Measurements from ENCODE around the gene ENTPD6. TPM values are rescaled to one million over a fixed set of nuclear protein-coding genes. Genes with fewer than 3 reads are reported as not detected.

Gene ENTPD6
- total and polyA plus RNA-seq, 2 experiments from 2014 or later: 32.9 to 50.4 TPM

GRCh38 chr20:25199473-25200260 lies 4.2 kb downstream of the ENTPD6 start:
- no peaks in the 10 kb centered on the region for H3K9me2 ChIP-seq (ENCODE audit: insufficient read depth)
- H4K20me1 ChIP-seq (ENCODE audit: insufficient read depth): no peaks in the 10 kb centered on the region
- no peak for DNase-seq
- TF ChIP-seq EZH2phosphoT487 (IDR thresholded peaks at IDR 0.05; ENCODE audit: insufficient read depth, low read depth) (no peak), EZH2 (IDR thresholded peaks at IDR 0.05; ENCODE audit: insufficient read depth, poor library complexity, severe bottlenecking) (no peak)
- H3F3A ChIP-seq (ENCODE audit: insufficient read depth): 0 out of 2 replicates have a peak, but pooled peaks cover 6% of the 10 kb centered on the region
- H3K36me3 ChIP-seq (ENCODE audit: low read depth): no peaks in the 10 kb centered on the region
- in situ Hi-C loops (cut with MboI): no loop called here
- H3K27ac ChIP-seq: 0 out of 2 replicates have a peak overlapping the region, but pooled peaks have one; percentile 1
- H3K79me2 ChIP-seq (ENCODE audit: insufficient read depth): peaks cover 90% of the 10 kb centered on the region
- H2AFZ ChIP-seq: no peak overlapping the region
- 61 to 62% methylated on average over 5 of the region's 5 CpGs for WGBS, 2 experiments (ENCODE audit: low coverage in 1 of 2, low lambda C conversion rate in 2 of 2, missing lambda C conversion rate in 2 of 2)
- H3K4me1 ChIP-seq (ENCODE audit: insufficient read depth): peaks cover 19% of the 10 kb centered on the region
- peak overlapping the region; percentile 23; the same call in 1 of the 2 replicates for H3K9ac ChIP-seq
- no peaks in the 10 kb centered on the region for H3K27me3 ChIP-seq (replicated peaks; ENCODE audit: insufficient read depth)
- no peaks in the 10 kb centered on the region for H3K9me3 ChIP-seq (ENCODE audit: low read depth)
- H3K4me2 ChIP-seq (ENCODE audit: unreplicated experiment): no peak overlapping the region
- H3K4me3 ChIP-seq: no peak overlapping the region

GRCh38 chr20:25203089-25203488 lies 7.6 kb downstream of the ENTPD6 start:
- peaks cover 95% of the 10 kb centered on the region for H3K79me2 ChIP-seq (ENCODE audit: insufficient read depth)
- WGBS, 2 experiments (ENCODE audit: low coverage in 1 of 2, low lambda C conversion rate in 2 of 2, missing lambda C conversion rate in 2 of 2): 100% methylated on average over 2 of the region's 2 CpGs
- H3K9me3 ChIP-seq (ENCODE audit: low read depth): no peaks in the 10 kb centered on the region
- no peak overlapping the region for H3K4me3 ChIP-seq
- in situ Hi-C loops (cut with MboI): no loop called here
- no peak for DNase-seq
- no peak for TF ChIP-seq EZH2 (IDR thresholded peaks at IDR 0.05; ENCODE audit: insufficient read depth, poor library complexity, severe bottlenecking)
- no peak for TF ChIP-seq EZH2phosphoT487 (IDR thresholded peaks at IDR 0.05; ENCODE audit: insufficient read depth, low read depth)
- H3F3A ChIP-seq (ENCODE audit: insufficient read depth): 0 out of 2 replicates have a peak, but pooled peaks cover 6% of the 10 kb centered on the region
- no peaks in the 10 kb centered on the region for H3K36me3 ChIP-seq (ENCODE audit: low read depth)
- H3K4me2 ChIP-seq (ENCODE audit: unreplicated experiment): no peak overlapping the region
- H3K4me1 ChIP-seq (ENCODE audit: insufficient read depth): peaks cover 19% of the 10 kb centered on the region
- H2AFZ ChIP-seq: no peak overlapping the region
- H4K20me1 ChIP-seq (ENCODE audit: insufficient read depth): no peaks in the 10 kb centered on the region
- no peaks in the 10 kb centered on the region for H3K9me2 ChIP-seq (ENCODE audit: insufficient read depth)
- no peaks in the 10 kb centered on the region for H3K27me3 ChIP-seq (replicated peaks; ENCODE audit: insufficient read depth)
- H3K27ac ChIP-seq: no peak overlapping the region
- no peak overlapping the region for H3K9ac ChIP-seq

GRCh38 chr20:25203871-25204320 lies 8.4 kb downstream of the ENTPD6 start:
- WGBS, 2 experiments (ENCODE audit: low coverage in 1 of 2, low lambda C conversion rate in 2 of 2, missing lambda C conversion rate in 2 of 2): 93 to 100% methylated on average over 1 of the region's 1 CpG

GRCh38 chr20:25204550-25205276 lies 9.2 kb downstream of the ENTPD6 start:
- H3K36me3 ChIP-seq (ENCODE audit: low read depth): 0 out of 2 replicates have a peak, but pooled peaks cover under 1% of the 10 kb centered on the region
- 93 to 94% methylated on average over 9 of the region's 9 CpGs for WGBS, 2 experiments (ENCODE audit: low coverage in 1 of 2, low lambda C conversion rate in 2 of 2, missing lambda C conversion rate in 2 of 2)
- no peaks in the 10 kb centered on the region for H3K9me2 ChIP-seq (ENCODE audit: insufficient read depth)
- H2AFZ ChIP-seq: no peak overlapping the region
- no peaks in the 10 kb centered on the region for H3K9me3 ChIP-seq (ENCODE audit: low read depth)
- no peak for TF ChIP-seq EZH2phosphoT487 (IDR thresholded peaks at IDR 0.05; ENCODE audit: insufficient read depth, low read depth)
- no peak overlapping the region for H3K27ac ChIP-seq
- no peak overlapping the region for H3K4me2 ChIP-seq (ENCODE audit: unreplicated experiment)
- no peaks in the 10 kb centered on the region for H3F3A ChIP-seq (ENCODE audit: insufficient read depth)
- H4K20me1 ChIP-seq (ENCODE audit: insufficient read depth): no peaks in the 10 kb centered on the region
- peaks cover 8% of the 10 kb centered on the region; the same call in 1 of the 2 replicates for H3K4me1 ChIP-seq (ENCODE audit: insufficient read depth)
- DNase-seq: no peak
- no peak overlapping the region for H3K4me3 ChIP-seq
- in situ Hi-C loops (cut with MboI): no loop called here
- peaks cover 92% of the 10 kb centered on the region for H3K79me2 ChIP-seq (ENCODE audit: insufficient read depth)
- no peak overlapping the region for H3K9ac ChIP-seq
- H3K27me3 ChIP-seq (replicated peaks; ENCODE audit: insufficient read depth): no peaks in the 10 kb centered on the region

More at GRCh38 chr20:25203871-25204320, 8.4 kb downstream of the ENTPD6 start:
- Histone ChIP-seq H3K27me3 (replicated peaks; ENCODE audit: insufficient read depth) (no peaks in the 10 kb centered on the region), H3K9ac (no peak overlapping the region), H3K36me3 (ENCODE audit: low read depth) (no peaks in the 10 kb centered on the region), H3K4me3 (no peak overlapping the region), H3K9me2 (ENCODE audit: insufficient read depth) (no peaks in the 10 kb centered on the region), H3K27ac (no peak overlapping the region), H3K79me2 (ENCODE audit: insufficient read depth) (peaks cover 94% of the 10 kb centered on the region), H3K4me1 (ENCODE audit: insufficient read depth) (peaks cover 16% of the 10 kb centered on the region), H2AFZ (no peak overlapping the region), H3F3A (ENCODE audit: insufficient read depth) (0 out of 2 replicates have a peak, but pooled peaks cover 6% of the 10 kb centered on the region), H3K9me3 (ENCODE audit: low read depth) (no peaks in the 10 kb centered on the region), H3K4me2 (ENCODE audit: unreplicated experiment) (no peak overlapping the region), H4K20me1 (ENCODE audit: insufficient read depth) (no peaks in the 10 kb centered on the region)
- no peak for DNase-seq
- in situ Hi-C loops (cut with MboI): no loop called here
- no peak for TF ChIP-seq EZH2phosphoT487 (IDR thresholded peaks at IDR 0.05; ENCODE audit: insufficient read depth, low read depth)
- TF ChIP-seq EZH2 (IDR thresholded peaks at IDR 0.05; ENCODE audit: insufficient read depth, poor library complexity, severe bottlenecking): no peak
